ENCODE data around the gene ICE2.

- TF ChIP-seq CTCF (IDR thresholded peaks at IDR 0.05) (no peak), POLR2A (IDR thresholded peaks at IDR 0.05) (no peak), POLR2AphosphoS5 (IDR thresholded peaks at IDR 0.05; ENCODE audit: insufficient read depth in 1 of 2, low read depth in 1 of 2) (no peak)
These were observed 30.1 kb downstream of the ICE2 start for GRCh38 chr15:60448668-60449360.
